Smooth muscle cell (in vitro differentiated cells): Measurements from ENCODE around the gene CASP4. TPM values are rescaled to one million over a fixed set of nuclear protein-coding genes. Genes with fewer than 3 reads are reported as not detected.

ENCODE experiments used
- DNase-seq: peaks from one replicate; lab custom pipeline; 2025; ENCODE audit not compliant: unreplicated experiment; lab: John Stamatoyannopoulos, UW
- H2AFZ ChIP-seq: fragments of 200-600 bp; sonication (generic); 2 replicates; pipeline ENCODE4 v1.6.0; 2016; ENCODE audit warnings: antibody characterized with exemption, low read depth, mild to moderate bottlenecking
- H3F3A ChIP-seq: fragments of 200-600 bp; sonication (generic); 2 replicates; pipeline ENCODE4 v1.6.0; 2017; ENCODE audit warnings: antibody characterized with exemption, low read depth
- H3K27ac ChIP-seq: fragments of 200-600 bp; sonication (generic); 2 replicates; pipeline ENCODE4 v1.5.1; 2016; ENCODE audit warnings: low read depth, mild to moderate bottlenecking
- H3K27me3 ChIP-seq: fragments of 200-600 bp; sonication (generic); 2 replicates; pipeline ENCODE4 v1.6.1; 2016; ENCODE audit warnings: low read depth, mild to moderate bottlenecking
- H3K36me3 ChIP-seq: fragments of 200-600 bp; sonication (generic); 2 replicates; pipeline ENCODE4 v1.5.1; 2016; ENCODE audit warnings: low read depth
- H3K4me1 ChIP-seq: fragments of 200-600 bp; sonication (generic); 2 replicates; pipeline ENCODE4 v1.5.1; 2016; ENCODE audit warnings: low read depth
- H3K4me2 ChIP-seq: fragments of 200-600 bp; sonication (generic); 2 replicates; pipeline ENCODE4 v1.6.0; 2016; ENCODE audit warnings: mild to moderate bottlenecking
- H3K4me3 ChIP-seq: fragments of 200-600 bp; sonication (generic); 2 replicates; pipeline ENCODE4 v1.5.1; 2016; ENCODE audit warnings: mild to moderate bottlenecking
- H3K79me2 ChIP-seq: fragments of 200-600 bp; sonication (generic); 2 replicates; pipeline ENCODE4 v1.6.0; 2016; ENCODE audit warnings: low read depth, mild to moderate bottlenecking
- H3K9ac ChIP-seq: fragments of 200-600 bp; sonication (generic); 2 replicates; pipeline ENCODE4 v1.6.0; 2016; ENCODE audit warnings: low read depth
- H3K9me3 ChIP-seq: fragments of 200-600 bp; sonication (generic); replicated peaks from 2 replicates; pipeline ENCODE4 v1.5.1; 2016; ENCODE audit warnings: low read depth
- H4K20me1 ChIP-seq: fragments of 200-600 bp; sonication (generic); 2 replicates; pipeline ENCODE4 v1.6.0; 2016; ENCODE audit warnings: low read depth
- CTCF ChIP-seq: fragments of 200-600 bp; sonication (generic); IDR thresholded peaks from 2 replicates; pipeline ENCODE4 v1.5.1; 2017; ENCODE audit warnings: borderline replicate concordance, mild to moderate bottlenecking, antibody characterized with exemption; ENCODE audit not compliant: insufficient read depth, poor library complexity, severe bottlenecking
- WGBS: methylation state at CpG from one replicate; pipeline ENCODE4 v1.1.7; 2016; ENCODE audit warnings: low lambda C conversion rate; 5-methylcytosine and 5-hydroxymethylcytosine counted together
- polyA plus RNA-seq: library from polyadenylated mRNA; unstranded; fragments of >200 nt; fragmentation: Nextera tagmentation; extraction: Ambion mirVana; gene quantifications from 2 replicates; pipeline ENCODE4 v1.2.1, GENCODE V29; 2016
- total RNA-seq: library from RNA; depleted of rRNA; stranded (reverse); fragments of >200 nt; gene quantifications from 2 replicates; pipeline ENCODE4 v1.2.3, GENCODE V29; 2014

The CASP4 gene
- total and polyA plus RNA-seq, 2 experiments from 2014 or later: 8.8 to 36.3 TPM

GRCh38 chr11:104895634-104896033 lies 72.7 kb downstream of the CASP4 start:
- H3F3A ChIP-seq: peaks cover 6% of the 10 kb centered on the region
- no peaks in the 10 kb centered on the region for H4K20me1 ChIP-seq
- no peaks in the 10 kb centered on the region for H3K79me2 ChIP-seq
- H3K36me3 ChIP-seq: no peaks in the 10 kb centered on the region
- no peak overlapping the region for H3K9ac ChIP-seq
- no peaks in the 10 kb centered on the region for H3K9me3 ChIP-seq
- H3K27me3 ChIP-seq: no peaks in the 10 kb centered on the region
- H3K27ac ChIP-seq: no peak overlapping the region
- no peak for TF ChIP-seq CTCF
- DNase-seq: no peak
- no peaks in the 10 kb centered on the region for H3K4me1 ChIP-seq
- WGBS: 76% methylated on average over 2 of the region's 2 CpGs
- no peak overlapping the region for H3K4me3 ChIP-seq
- H2AFZ ChIP-seq: no peak overlapping the region
- no peak overlapping the region for H3K4me2 ChIP-seq

GRCh38 chr11:104893876-104894275 lies 74.5 kb downstream of the CASP4 start:
- no peaks in the 10 kb centered on the region for H4K20me1 ChIP-seq
- H3K4me1 ChIP-seq: no peaks in the 10 kb centered on the region
- no peaks in the 10 kb centered on the region for H3K79me2 ChIP-seq
- H3K4me3 ChIP-seq: no peak overlapping the region
- no peaks in the 10 kb centered on the region for H3K36me3 ChIP-seq
- H2AFZ ChIP-seq: no peak overlapping the region
- no peak overlapping the region for H3K27ac ChIP-seq
- H3K9me3 ChIP-seq: no peaks in the 10 kb centered on the region
- H3F3A ChIP-seq: peaks cover 6% of the 10 kb centered on the region
- WGBS: 100% methylated on average over 1 of the region's 1 CpG
- H3K9ac ChIP-seq: no peak overlapping the region
- no peak overlapping the region for H3K4me2 ChIP-seq
- TF ChIP-seq CTCF: no peak
- DNase-seq: no peak
- H3K27me3 ChIP-seq: no peaks in the 10 kb centered on the region

Other genes with a start within 250 kb of the CASP4 start
- gene CASP12, start 70.1 kb downstream of the CASP4 start, total RNA-seq: not detected in 2 replicates
- gene CASP12, start 70.1 kb downstream of the CASP4 start, polyA plus RNA-seq: 0.23 TPM in 1 of 2 replicates, not detected in the other
- gene CASP5, start 54.6 kb upstream of the CASP4 start, total RNA-seq: not detected in 2 replicates
- not detected in 2 replicates for gene CASP5, start 54.6 kb upstream of the CASP4 start, polyA plus RNA-seq
- gene CASP1, start 66.6 kb upstream of the CASP4 start, total RNA-seq: 0.90 TPM in 1 of 2 replicates, not detected in the other
- 1.2 TPM in 1 of 2 replicates, not detected in the other for gene CASP1, start 66.6 kb upstream of the CASP4 start, polyA plus RNA-seq
- gene CARD16, start 76.8 kb upstream of the CASP4 start, total RNA-seq: 1.3 and 3.7 TPM in 2 replicates
- gene CARD16, start 76.8 kb upstream of the CASP4 start, polyA plus RNA-seq: 5.5 and 12.7 TPM in 2 replicates
- gene CARD18, start 171.2 kb upstream of the CASP4 start, total RNA-seq: not detected in 2 replicates
- not detected in 2 replicates for gene CARD18, start 171.2 kb upstream of the CASP4 start, polyA plus RNA-seq